ENCODE results near the gene ARSG. TPM values are rescaled to one million over a fixed set of nuclear protein-coding genes. Genes with fewer than 3 reads are reported as not detected.

Gene ARSG
- total and polyA plus RNA-seq, 9 of the 15 experiments (the other 6 are each of a cell fraction or from before 2014, with no cell fraction given), result 1.0 to 5.6 (median 1.8) TPM

DNA sequence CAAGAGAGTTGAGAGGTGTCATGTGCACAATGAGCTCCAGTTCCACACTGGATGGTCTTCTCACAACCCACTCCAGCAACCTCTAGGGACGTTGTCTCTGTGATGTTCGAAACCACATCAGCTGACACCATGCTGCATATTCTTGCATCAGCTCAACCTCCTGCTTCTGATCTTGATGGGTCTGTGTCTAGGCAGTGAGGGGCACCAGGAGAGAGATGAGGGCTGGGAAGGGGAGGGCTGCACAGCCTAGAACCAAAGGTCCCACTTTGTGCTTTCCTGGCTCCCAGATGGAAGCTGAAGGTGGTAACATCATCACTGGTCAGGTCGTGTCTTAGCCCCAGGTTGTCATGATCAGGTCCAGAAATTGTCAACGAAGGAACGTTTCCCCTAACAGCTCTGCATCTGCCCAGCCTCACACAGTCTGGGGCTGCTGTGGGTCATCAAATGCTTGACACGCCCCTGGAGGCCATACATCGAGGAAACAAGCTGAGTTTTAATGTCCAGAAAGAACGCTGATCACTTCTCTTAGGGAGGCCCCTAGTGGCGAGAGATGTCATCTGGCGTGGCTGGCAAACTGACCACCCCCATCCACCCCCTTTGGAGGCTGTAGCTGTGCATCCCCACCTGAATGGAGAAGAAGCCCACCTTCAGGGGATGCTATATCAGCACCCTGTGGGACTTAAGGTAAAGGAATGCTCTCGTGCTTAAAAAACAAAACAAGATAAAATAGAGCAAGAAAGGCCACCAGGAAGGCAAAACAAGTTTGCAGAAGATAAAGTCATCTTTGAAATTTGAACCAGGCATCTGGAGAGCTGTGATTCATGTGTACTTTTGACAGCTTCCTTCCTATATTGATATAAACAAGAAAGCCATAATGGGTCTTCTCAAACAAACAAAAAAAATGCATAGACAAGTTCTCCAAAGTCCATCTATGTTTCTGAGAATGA is 107.7 kb downstream of the ARSG start (continued):
- TF ChIP-seq, protein P1, sequence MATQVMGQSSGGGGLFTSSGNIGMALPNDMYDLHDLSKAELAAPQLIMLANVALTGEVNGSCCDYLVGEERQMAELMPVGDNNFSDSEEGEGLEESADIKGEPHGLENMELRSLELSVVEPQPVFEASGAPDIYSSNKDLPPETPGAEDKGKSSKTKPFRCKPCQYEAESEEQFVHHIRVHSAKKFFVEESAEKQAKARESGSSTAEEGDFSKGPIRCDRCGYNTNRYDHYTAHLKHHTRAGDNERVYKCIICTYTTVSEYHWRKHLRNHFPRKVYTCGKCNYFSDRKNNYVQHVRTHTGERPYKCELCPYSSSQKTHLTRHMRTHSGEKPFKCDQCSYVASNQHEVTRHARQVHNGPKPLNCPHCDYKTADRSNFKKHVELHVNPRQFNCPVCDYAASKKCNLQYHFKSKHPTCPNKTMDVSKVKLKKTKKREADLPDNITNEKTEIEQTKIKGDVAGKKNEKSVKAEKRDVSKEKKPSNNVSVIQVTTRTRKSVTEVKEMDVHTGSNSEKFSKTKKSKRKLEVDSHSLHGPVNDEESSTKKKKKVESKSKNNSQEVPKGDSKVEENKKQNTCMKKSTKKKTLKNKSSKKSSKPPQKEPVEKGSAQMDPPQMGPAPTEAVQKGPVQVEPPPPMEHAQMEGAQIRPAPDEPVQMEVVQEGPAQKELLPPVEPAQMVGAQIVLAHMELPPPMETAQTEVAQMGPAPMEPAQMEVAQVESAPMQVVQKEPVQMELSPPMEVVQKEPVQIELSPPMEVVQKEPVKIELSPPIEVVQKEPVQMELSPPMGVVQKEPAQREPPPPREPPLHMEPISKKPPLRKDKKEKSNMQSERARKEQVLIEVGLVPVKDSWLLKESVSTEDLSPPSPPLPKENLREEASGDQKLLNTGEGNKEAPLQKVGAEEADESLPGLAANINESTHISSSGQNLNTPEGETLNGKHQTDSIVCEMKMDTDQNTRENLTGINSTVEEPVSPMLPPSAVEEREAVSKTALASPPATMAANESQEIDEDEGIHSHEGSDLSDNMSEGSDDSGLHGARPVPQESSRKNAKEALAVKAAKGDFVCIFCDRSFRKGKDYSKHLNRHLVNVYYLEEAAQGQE (IDR thresholded peaks at IDR 0.05; ENCODE audit: borderline replicate concordance), result peak; percentile 66; the same call in 1 of the 2 replicates
- TF ChIP-seq, protein P1 (CRISPR knock-in tag; IDR thresholded peaks at IDR 0.05; ENCODE audit: low read depth), result no peak
- TF ChIP-seq TCF7 (IDR thresholded peaks at IDR 0.05; ENCODE audit: borderline replicate concordance) (no peak), SMARCA5 (IDR thresholded peaks at IDR 0.05) (peak; percentile 14; the same call in 1 of the 2 replicates), KLF16 (IDR thresholded peaks at IDR 0.05) (no peak; the same call in 1 of the 2 replicates), ZNF445 (CRISPR knock-in tag; IDR thresholded peaks at IDR 0.05; ENCODE audit: low read depth) (no peak), ARID1B (IDR thresholded peaks at IDR 0.05) (no peak), ZFPM2 (CRISPR knock-in tag; IDR thresholded peaks at IDR 0.05) (no peak), CC2D1A (IDR thresholded peaks at IDR 0.05) (0 out of 2 replicates have a peak, but pooled peaks have one; percentile 21), ZNF408 (CRISPR knock-in tag; IDR thresholded peaks at IDR 0.05; ENCODE audit: low read depth) (no peak)
- TF ChIP-seq, protein P2, sequence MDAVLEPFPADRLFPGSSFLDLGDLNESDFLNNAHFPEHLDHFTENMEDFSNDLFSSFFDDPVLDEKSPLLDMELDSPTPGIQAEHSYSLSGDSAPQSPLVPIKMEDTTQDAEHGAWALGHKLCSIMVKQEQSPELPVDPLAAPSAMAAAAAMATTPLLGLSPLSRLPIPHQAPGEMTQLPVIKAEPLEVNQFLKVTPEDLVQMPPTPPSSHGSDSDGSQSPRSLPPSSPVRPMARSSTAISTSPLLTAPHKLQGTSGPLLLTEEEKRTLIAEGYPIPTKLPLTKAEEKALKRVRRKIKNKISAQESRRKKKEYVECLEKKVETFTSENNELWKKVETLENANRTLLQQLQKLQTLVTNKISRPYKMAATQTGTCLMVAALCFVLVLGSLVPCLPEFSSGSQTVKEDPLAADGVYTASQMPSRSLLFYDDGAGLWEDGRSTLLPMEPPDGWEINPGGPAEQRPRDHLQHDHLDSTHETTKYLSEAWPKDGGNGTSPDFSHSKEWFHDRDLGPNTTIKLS (IDR thresholded peaks at IDR 0.05; ENCODE audit: borderline replicate concordance, low read depth), result no peak
- TF ChIP-seq, protein P3, sequence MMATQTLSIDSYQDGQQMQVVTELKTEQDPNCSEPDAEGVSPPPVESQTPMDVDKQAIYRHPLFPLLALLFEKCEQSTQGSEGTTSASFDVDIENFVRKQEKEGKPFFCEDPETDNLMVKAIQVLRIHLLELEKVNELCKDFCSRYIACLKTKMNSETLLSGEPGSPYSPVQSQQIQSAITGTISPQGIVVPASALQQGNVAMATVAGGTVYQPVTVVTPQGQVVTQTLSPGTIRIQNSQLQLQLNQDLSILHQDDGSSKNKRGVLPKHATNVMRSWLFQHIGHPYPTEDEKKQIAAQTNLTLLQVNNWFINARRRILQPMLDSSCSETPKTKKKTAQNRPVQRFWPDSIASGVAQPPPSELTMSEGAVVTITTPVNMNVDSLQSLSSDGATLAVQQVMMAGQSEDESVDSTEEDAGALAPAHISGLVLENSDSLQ (IDR thresholded peaks at IDR 0.05), result 0 out of 2 replicates have a peak, but pooled peaks have one; percentile 32
- TF ChIP-seq, protein P4, sequence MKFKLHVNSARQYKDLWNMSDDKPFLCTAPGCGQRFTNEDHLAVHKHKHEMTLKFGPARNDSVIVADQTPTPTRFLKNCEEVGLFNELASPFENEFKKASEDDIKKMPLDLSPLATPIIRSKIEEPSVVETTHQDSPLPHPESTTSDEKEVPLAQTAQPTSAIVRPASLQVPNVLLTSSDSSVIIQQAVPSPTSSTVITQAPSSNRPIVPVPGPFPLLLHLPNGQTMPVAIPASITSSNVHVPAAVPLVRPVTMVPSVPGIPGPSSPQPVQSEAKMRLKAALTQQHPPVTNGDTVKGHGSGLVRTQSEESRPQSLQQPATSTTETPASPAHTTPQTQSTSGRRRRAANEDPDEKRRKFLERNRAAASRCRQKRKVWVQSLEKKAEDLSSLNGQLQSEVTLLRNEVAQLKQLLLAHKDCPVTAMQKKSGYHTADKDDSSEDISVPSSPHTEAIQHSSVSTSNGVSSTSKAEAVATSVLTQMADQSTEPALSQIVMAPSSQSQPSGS (CRISPR knock-in tag; IDR thresholded peaks at IDR 0.05), result no peak
